Left ventricle myocardium inferior (tissue), 1 donor: ENCODE results near the gene BIK. TPM values are rescaled to one million over a fixed set of nuclear protein-coding genes. Genes with fewer than 3 reads are reported as not detected.

Experiments
- DNase-seq: peaks from one replicate; pipeline ENCODE4 v3.0.0-alpha.2; 2020
- H3K27ac ChIP-seq: fragments of 200-600 bp; replicated peaks from 2 replicates; pipeline ENCODE4 v1.8.0; 2021
- H3K27me3 ChIP-seq: fragments of 200-600 bp; 2 replicates; pipeline ENCODE4 v1.8.0; 2021; ENCODE audit warnings: low read depth
- H3K36me3 ChIP-seq: fragments of 200-600 bp; 2 replicates; pipeline ENCODE4 v1.8.0; 2021
- H3K4me1 ChIP-seq: fragments of 200-600 bp; 2 replicates; pipeline ENCODE4 v1.8.0; 2021
- H3K4me3 ChIP-seq: fragments of 200-600 bp; 2 replicates; pipeline ENCODE4 v1.8.0; 2021; ENCODE audit warnings: mild to moderate bottlenecking, moderate library complexity
- H3K9me3 ChIP-seq: fragments of 200-600 bp; replicated peaks from 2 replicates; pipeline ENCODE4 v1.8.0; 2021
- intact Hi-C: fragments of 100-400 bp; cut with micrococcal nuclease; formaldehyde crosslinking; loops from one replicate; pipeline ENCODE4 v1.11.0; 2022
- long read RNA-seq: library from polyadenylated mRNA; unstranded; transcript quantifications from one replicate; pipeline ENCODE4 v2.0.0, GENCODE V29; 2021
- total RNA-seq: library from RNA; stranded (reverse); fragmentation: NEBNext Ultra II Directional; extraction: Animal tissue kit (Norgen Biotek cat#: 25700); gene quantifications from one replicate; pipeline ENCODE4 v1.2.1, GENCODE V29; 2021
- TF ChIP-seq, protein P1 (sequence below): fragments of 200-600 bp; IDR thresholded peaks from 2 replicates; pipeline ENCODE4 v1.8.0; 2021; ENCODE audit warnings: antibody characterized with exemption, mild to moderate bottlenecking, borderline replicate concordance
- donor health status: DM: no; HTN: yes; CAD: no; lungs with severe emphysema.

The BIK gene, protein sequence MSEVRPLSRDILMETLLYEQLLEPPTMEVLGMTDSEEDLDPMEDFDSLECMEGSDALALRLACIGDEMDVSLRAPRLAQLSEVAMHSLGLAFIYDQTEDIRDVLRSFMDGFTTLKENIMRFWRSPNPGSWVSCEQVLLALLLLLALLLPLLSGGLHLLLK
- 0.41 TPM for total RNA-seq
- long read RNA-seq = 0 reads

DNA sequence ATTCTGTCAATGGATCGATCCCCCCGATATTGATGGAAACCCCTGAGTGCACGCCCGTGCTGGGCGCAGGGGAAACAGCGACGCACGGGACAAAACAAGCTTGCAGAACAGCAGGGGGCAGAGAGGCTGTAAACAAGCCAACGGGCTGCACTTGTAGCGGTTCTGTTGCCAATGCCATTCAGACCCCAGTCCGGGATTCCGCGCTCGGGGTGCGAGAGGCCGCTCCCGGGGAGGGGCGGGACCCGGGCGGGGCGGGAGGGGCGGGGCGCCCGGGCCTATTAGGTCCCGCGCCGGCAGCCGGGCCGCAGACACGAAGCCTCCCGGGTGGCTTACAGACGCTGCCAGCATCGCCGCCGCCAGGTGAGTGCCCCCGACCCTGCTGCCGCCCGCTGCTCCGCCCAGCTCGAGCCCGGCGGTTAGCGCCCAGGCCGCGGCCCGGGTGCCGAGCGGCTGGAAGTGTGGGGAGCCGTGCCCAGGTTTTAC is at the start of gene BIK:
Gene BIK (plus strand): TSS at position 307 of the 483 bp plus-strand sequence. CDS start 13,273 bp downstream, outside the sequence.
- TF ChIP-seq, protein P1, sequence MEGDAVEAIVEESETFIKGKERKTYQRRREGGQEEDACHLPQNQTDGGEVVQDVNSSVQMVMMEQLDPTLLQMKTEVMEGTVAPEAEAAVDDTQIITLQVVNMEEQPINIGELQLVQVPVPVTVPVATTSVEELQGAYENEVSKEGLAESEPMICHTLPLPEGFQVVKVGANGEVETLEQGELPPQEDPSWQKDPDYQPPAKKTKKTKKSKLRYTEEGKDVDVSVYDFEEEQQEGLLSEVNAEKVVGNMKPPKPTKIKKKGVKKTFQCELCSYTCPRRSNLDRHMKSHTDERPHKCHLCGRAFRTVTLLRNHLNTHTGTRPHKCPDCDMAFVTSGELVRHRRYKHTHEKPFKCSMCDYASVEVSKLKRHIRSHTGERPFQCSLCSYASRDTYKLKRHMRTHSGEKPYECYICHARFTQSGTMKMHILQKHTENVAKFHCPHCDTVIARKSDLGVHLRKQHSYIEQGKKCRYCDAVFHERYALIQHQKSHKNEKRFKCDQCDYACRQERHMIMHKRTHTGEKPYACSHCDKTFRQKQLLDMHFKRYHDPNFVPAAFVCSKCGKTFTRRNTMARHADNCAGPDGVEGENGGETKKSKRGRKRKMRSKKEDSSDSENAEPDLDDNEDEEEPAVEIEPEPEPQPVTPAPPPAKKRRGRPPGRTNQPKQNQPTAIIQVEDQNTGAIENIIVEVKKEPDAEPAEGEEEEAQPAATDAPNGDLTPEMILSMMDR = peak; percentile 41
- intact Hi-C loops = no loop called here
- Histone ChIP-seq H3K9me3 (no peaks in the 10 kb centered on the region), H3K36me3 (no peaks in the 10 kb centered on the region), H3K27ac (no peak within 1 kb of the TSS), H3K4me3 (peak within 1 kb of the TSS; percentile 69), H3K4me1 (peaks cover 19% of the 10 kb centered on the region), H3K27me3 (peaks cover 56% of the 10 kb centered on the region)
- peak; percentile 39 for DNase-seq

DNA sequence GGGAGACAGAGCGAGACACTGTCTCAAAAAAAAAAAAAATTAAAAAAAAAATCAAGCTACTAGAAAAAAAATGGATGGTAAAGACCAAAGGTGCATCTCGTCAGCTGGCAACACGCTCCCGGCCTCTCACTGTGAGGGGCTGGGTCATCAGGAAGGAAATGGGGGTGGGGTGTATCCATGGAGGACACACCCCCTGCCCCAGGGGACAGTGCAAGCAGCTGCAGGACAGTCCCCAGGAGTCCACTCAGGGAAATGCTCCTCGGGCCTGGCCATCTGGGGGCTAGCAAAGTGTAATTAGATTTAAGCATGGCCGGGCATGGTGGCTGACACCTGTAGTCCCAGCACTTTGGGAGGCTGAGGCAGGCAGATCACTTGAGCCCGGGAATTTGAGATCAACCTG is 44.4 kb upstream of the BIK start:
- peak; percentile 26 for DNase-seq
- H3K27ac ChIP-seq = no peak overlapping the region
- H3K36me3 ChIP-seq = peaks cover 34% of the 10 kb centered on the region
- no peaks in the 10 kb centered on the region for H3K27me3 ChIP-seq
- TF ChIP-seq, protein P1 = no peak
- no peak overlapping the region for H3K4me3 ChIP-seq
- no peaks in the 10 kb centered on the region for H3K4me1 ChIP-seq
- no peaks in the 10 kb centered on the region for H3K9me3 ChIP-seq
- intact Hi-C loops = no loop called here

DNA sequence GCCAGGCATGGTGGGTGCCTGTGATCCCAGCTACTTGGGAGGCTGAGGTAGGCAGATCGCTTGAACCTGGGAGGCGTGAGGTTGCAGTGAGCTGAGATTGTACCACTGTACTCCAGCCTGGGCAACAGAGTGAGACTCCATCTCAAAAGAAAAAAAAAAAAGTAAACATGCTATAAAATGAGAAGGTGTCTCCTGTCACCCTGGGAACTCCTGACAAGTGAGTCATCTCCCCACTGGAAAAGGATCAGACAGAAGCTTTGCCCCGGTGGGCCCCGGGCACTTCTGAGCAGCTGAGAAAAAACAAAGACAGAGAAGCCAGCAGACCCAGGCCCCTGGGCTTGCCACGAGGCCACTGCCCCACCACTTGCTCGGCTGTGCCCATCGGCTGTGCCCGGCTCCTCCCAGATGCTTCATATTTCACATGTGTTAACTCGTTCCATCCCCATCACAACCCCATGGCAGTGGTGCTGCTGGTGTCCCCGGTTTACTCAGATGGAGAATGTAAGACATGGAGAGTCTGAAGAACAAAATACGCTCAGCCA is 43.6 kb upstream of the BIK start:
- H3K4me1 ChIP-seq = no peaks in the 10 kb centered on the region

DNA sequence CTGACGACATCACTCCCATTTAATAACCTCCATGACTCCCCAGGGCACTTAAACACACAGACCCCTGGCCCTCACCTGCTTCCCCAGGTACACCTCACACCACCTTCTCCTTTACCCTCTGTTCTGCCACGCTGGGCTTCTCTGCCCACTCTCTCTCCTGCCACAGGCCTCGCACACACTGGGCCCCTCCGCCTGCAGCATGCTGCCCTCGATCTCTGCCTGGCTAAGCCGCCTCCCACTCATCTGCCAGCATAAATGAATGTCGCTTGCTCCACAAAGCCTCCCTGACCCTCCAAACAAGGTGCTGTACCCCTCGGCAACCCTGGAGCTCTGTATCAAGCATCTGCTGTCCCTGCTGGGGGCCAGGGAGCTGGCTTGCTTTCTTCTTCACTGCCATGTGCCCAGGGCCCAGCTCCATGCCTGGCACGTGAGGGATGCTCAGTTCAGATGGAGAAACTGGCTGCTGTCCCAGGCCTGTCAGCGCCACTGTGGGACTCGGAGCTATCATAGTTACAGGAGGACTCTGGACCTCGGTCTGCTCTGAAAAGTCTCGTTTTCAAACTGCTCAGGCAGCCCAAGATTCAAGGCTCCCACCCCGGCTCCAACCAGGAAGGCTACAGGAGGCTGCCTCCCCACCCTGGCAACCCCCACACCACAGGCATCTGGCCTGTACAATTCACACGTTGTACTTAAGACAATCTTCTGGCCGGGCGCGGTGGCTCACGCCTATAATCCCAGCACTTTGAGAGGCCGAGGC is 33.3 kb upstream of the BIK start:
- peak overlapping the region; percentile 69 for H3K27ac ChIP-seq
- intact Hi-C loops = no loop called here
- DNase-seq = peak; percentile 65

More for the DNA sequence above, 43.6 kb upstream of the BIK start:
- H3K27ac ChIP-seq = no peak overlapping the region
- no peak for DNase-seq
- H3K27me3 ChIP-seq = no peaks in the 10 kb centered on the region
- H3K9me3 ChIP-seq = no peaks in the 10 kb centered on the region
- TF ChIP-seq, protein P1 = no peak
- H3K4me3 ChIP-seq = no peak overlapping the region
- intact Hi-C loops = no loop called here
- peaks cover 33% of the 10 kb centered on the region for H3K36me3 ChIP-seq

DNA sequence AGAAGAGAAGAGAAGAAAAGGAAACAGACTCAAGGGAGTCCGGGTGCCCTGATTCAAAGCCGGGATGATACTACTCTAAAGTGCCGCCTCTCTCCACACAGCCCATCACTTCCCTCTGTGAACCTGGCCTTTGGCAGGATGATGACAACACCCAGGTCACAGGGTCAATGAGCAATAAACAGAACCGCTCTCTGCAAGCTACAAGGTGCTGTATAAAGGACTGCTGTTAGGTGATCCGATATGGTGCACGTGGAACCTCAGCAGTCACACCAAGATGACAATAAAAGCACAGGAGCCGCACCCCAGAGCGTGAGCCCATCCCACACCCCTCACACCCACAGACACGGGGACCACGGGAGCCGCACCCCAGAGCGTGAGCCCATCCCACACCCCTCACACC is 32.0 kb upstream of the BIK start:
- Histone ChIP-seq H3K9me3 (no peaks in the 10 kb centered on the region), H3K36me3 (peaks cover 12% of the 10 kb centered on the region), H3K27ac (no peak overlapping the region), H3K27me3 (no peaks in the 10 kb centered on the region), H3K4me3 (no peak overlapping the region), H3K4me1 (peaks cover 10% of the 10 kb centered on the region)
- intact Hi-C loops = no loop called here
- no peak for DNase-seq
- TF ChIP-seq, protein P1 = no peak

More for the DNA sequence above, 33.3 kb upstream of the BIK start:
- H3K9me3 ChIP-seq = no peaks in the 10 kb centered on the region
- no peaks in the 10 kb centered on the region for H3K27me3 ChIP-seq
- H3K4me3 ChIP-seq = no peak overlapping the region
- peaks cover 12% of the 10 kb centered on the region for H3K36me3 ChIP-seq
- H3K4me1 ChIP-seq = peaks cover 10% of the 10 kb centered on the region
- TF ChIP-seq, protein P1 = no peak
